COLO668 (cell line): ENCODE data around the gene SLC41A2.
"Not testable (repeated sequence)": the region's sequence is repeated elsewhere in the genome, so short reads cannot be mapped to it uniquely, and the experiment has no call there.

Experiments used
- DNase-seq: peaks from one replicate; lab custom pipeline; 2025; ENCODE audit not compliant: unreplicated experiment; lab: John Stamatoyannopoulos, UW

The SLC41A2 gene

GRCh38 chr12:104964856-104965205 lies 6.7 kb upstream of the SLC41A2 start:
- DNase-seq: no peak

GRCh38 chr12:104964167-104964855 lies 6.2 kb upstream of the SLC41A2 start:
- DNase-seq: no peak

- no peak for DNase-seq
These were observed 5.7 kb upstream of the SLC41A2 start for GRCh38 chr12:104963757-104964156.

GRCh38 chr12:104960464-104960863 lies 2.4 kb upstream of the SLC41A2 start:
- DNase-seq: no peak

- no peak for DNase-seq
These were observed 1.3 kb upstream of the SLC41A2 start for GRCh38 chr12:104959335-104959841.

- DNase-seq: peak; percentile 41
These were observed 780 bp upstream of the SLC41A2 start for GRCh38 chr12:104958805-104959334.

- DNase-seq: peak; percentile 85
These were observed 430 bp downstream of the SLC41A2 start for GRCh38 chr12:104957719-104958000.

- DNase-seq: no peak
These were observed 996 bp downstream of the SLC41A2 start for GRCh38 chr12:104956870-104957718.

- DNase-seq: no peak
These were observed 2.4 kb downstream of the SLC41A2 start for GRCh38 chr12:104955703-104956102.

GRCh38 chr12:104953323-104953722 lies 4.8 kb downstream of the SLC41A2 start:
- no peak for DNase-seq

GRCh38 chr12:104952816-104953215 lies 5.3 kb downstream of the SLC41A2 start:
- no peak for DNase-seq

GRCh38 chr12:104951759-104952509 lies 6.2 kb downstream of the SLC41A2 start:
- no peak for DNase-seq

- not testable (repeated sequence) for DNase-seq
These were observed 9.4 kb downstream of the SLC41A2 start for GRCh38 chr12:104948716-104949115.

- no peak for DNase-seq
These were observed 13.8 kb downstream of the SLC41A2 start for GRCh38 chr12:104944252-104944651.

- not testable (repeated sequence) for DNase-seq
These were observed 14.7 kb downstream of the SLC41A2 start for GRCh38 chr12:104943401-104943800.

GRCh38 chr12:104942075-104942474 lies 16.0 kb downstream of the SLC41A2 start:
- no peak for DNase-seq

- no peak for DNase-seq
These were observed 16.6 kb downstream of the SLC41A2 start for GRCh38 chr12:104941454-104941853.

GRCh38 chr12:104939089-104939488 lies 19.0 kb downstream of the SLC41A2 start:
- DNase-seq: no peak

GRCh38 chr12:104938371-104938770 lies 19.7 kb downstream of the SLC41A2 start:
- DNase-seq: no peak

GRCh38 chr12:104935886-104936285 lies 22.2 kb downstream of the SLC41A2 start:
- DNase-seq: no peak

GRCh38 chr12:104933778-104934177 lies 24.3 kb downstream of the SLC41A2 start:
- DNase-seq: no peak
